ENCODE data around the gene MGST3. TPM values are rescaled to one million over a fixed set of nuclear protein-coding genes. Genes with fewer than 3 reads are reported as not detected.

MGST3 gene
- total RNA-seq, 4 donors from 2014 or later, result 202 to 257 (median 232) TPM

GRCh38 chr1:165632152-165632469, 1.1 kb downstream of the MGST3 start:
- intact Hi-C loops (cut with DNase I), result loop anchor here (5.0 kb wide), 3 partner anchors 35 to 135 kb away; partner anchors contain the start of genes ALDH9A1 and TMCO1

GRCh38 chr1:165632491-165632890, 1.5 kb downstream of the MGST3 start:
- peak overlapping the region; percentile 91 to 95 (median 92) for H3K27ac ChIP-seq (replicated peaks in 1 of 4)
- WGBS, result 13% methylated on average over 7 of the region's 7 CpGs
- H3K9me3 ChIP-seq, result no peaks in the 10 kb centered on the region
- no peak for DNase-seq (ENCODE audit: extremely low spot score)
- TF ChIP-seq POLR2A (IDR thresholded peaks at IDR 0.05; ENCODE audit: low read depth), result no peak
- no peak for TF ChIP-seq CTCF (IDR thresholded peaks at IDR 0.05)
- TF ChIP-seq POLR2AphosphoS5 (IDR thresholded peaks at IDR 0.05), result no peak
- TF ChIP-seq EP300 (IDR thresholded peaks at IDR 0.05), result no peak
- intact Hi-C loops (cut with DNase I), result loop anchor here (5.0 kb wide), 3 partner anchors 35 to 135 kb away; partner anchors contain the start of genes ALDH9A1 and TMCO1
- H3K4me1 ChIP-seq, result peaks cover 51 to 64% (median 61%) of the 10 kb centered on the region in 4 donors
- H3K27me3 ChIP-seq, result no peaks in the 10 kb centered on the region
- peaks cover 0 to 16% (median 0%) of the 10 kb centered on the region in 4 donors for H3K36me3 ChIP-seq
- peak overlapping the region; percentile 65 to 88 (median 86) for H3K4me3 ChIP-seq

More at GRCh38 chr1:165632152-165632469, 1.1 kb downstream of the MGST3 start:
- 19% methylated on average over 5 of the region's 5 CpGs for WGBS
- peak overlapping the region; percentile 65 to 88 (median 86) for H3K4me3 ChIP-seq
- H3K27me3 ChIP-seq, result no peaks in the 10 kb centered on the region
- peak overlapping the region; percentile 91 to 95 (median 92) for H3K27ac ChIP-seq (replicated peaks in 1 of 4)
- H3K36me3 ChIP-seq, result peaks cover 0 to 16% (median 0%) of the 10 kb centered on the region in 4 donors
- H3K9me3 ChIP-seq, result no peaks in the 10 kb centered on the region
- H3K4me1 ChIP-seq, result peaks cover 48 to 60% (median 57%) of the 10 kb centered on the region in 4 donors
- DNase-seq (ENCODE audit: extremely low spot score), result no peak
- TF ChIP-seq CTCF (IDR thresholded peaks at IDR 0.05) (no peak), POLR2AphosphoS5 (IDR thresholded peaks at IDR 0.05) (peak in 1 of 2 donors; percentile 0)

- DNase-seq (ENCODE audit: extremely low spot score), result no peak
- WGBS, result 37% methylated on average over 3 of the region's 3 CpGs
- TF ChIP-seq EP300 (IDR thresholded peaks at IDR 0.05) (no peak), POLR2AphosphoS5 (IDR thresholded peaks at IDR 0.05) (no peak), POLR2A (IDR thresholded peaks at IDR 0.05; ENCODE audit: low read depth) (no peak), CTCF (IDR thresholded peaks at IDR 0.05) (no peak)
- peaks cover 0 to 16% (median 2%) of the 10 kb centered on the region in 4 donors for H3K36me3 ChIP-seq
- H3K4me3 ChIP-seq, result peak overlapping the region in 1 of 4 donors; percentile 87
- peak overlapping the region in 2 of 4 donors; percentile 91 to 95 for H3K27ac ChIP-seq (replicated peaks in 1 of 4)
- no peaks in the 10 kb centered on the region for H3K27me3 ChIP-seq
- no peaks in the 10 kb centered on the region for H3K9me3 ChIP-seq
- peaks cover 63 to 74% (median 72%) of the 10 kb centered on the region in 4 donors for H3K4me1 ChIP-seq
- intact Hi-C loops (cut with DNase I), result loop anchor here (5.0 kb wide), 3 partner anchors 36 to 134 kb away; partner anchors contain the start of genes ALDH9A1 and TMCO1
Measured at GRCh38 chr1:165633614-165634013, 2.6 kb downstream of the MGST3 start.

GRCh38 chr1:165634154-165634921, 3.3 kb downstream of the MGST3 start:
- Histone ChIP-seq H3K9me3 (no peaks in the 10 kb centered on the region), H3K27me3 (no peaks in the 10 kb centered on the region), H3K27ac (replicated peaks in 1 of 4) (peak overlapping the region in 1 of 4 donors; percentile 45), H3K36me3 (peaks cover 0 to 21% (median 4%) of the 10 kb centered on the region in 4 donors), H3K4me3 (no peak overlapping the region), H3K4me1 (peaks cover 69 to 80% (median 77%) of the 10 kb centered on the region in 4 donors)
- WGBS, result 83% methylated on average over 6 of the region's 6 CpGs
- TF ChIP-seq EP300 (IDR thresholded peaks at IDR 0.05), result no peak
- TF ChIP-seq POLR2AphosphoS5 (IDR thresholded peaks at IDR 0.05), result no peak
- no peak for TF ChIP-seq POLR2A (IDR thresholded peaks at IDR 0.05; ENCODE audit: low read depth)
- intact Hi-C loops (cut with DNase I), result loop anchor here (5.0 kb wide), 3 partner anchors 37 to 133 kb away; partner anchors contain the start of genes ALDH9A1 and TMCO1
- DNase-seq (ENCODE audit: extremely low spot score), result no peak

GRCh38 chr1:165635329-165635728, 4.3 kb downstream of the MGST3 start:
- peak overlapping the region in 1 of 4 donors; percentile 45 for H3K27ac ChIP-seq (replicated peaks in 1 of 4)
- TF ChIP-seq CTCF (IDR thresholded peaks at IDR 0.05) (no peak), POLR2A (IDR thresholded peaks at IDR 0.05; ENCODE audit: low read depth) (no peak)
- intact Hi-C loops (cut with DNase I), result no loop called here
- DNase-seq (ENCODE audit: extremely low spot score), result no peak
- WGBS, result 64% methylated on average over 2 of the region's 2 CpGs
- H3K4me1 ChIP-seq, result peaks cover 72 to 83% (median 80%) of the 10 kb centered on the region in 4 donors
- peaks cover 0 to 24% (median 7%) of the 10 kb centered on the region in 4 donors for H3K36me3 ChIP-seq
- no peak overlapping the region for H3K4me3 ChIP-seq
- H3K27me3 ChIP-seq, result no peaks in the 10 kb centered on the region
- H3K9me3 ChIP-seq, result no peaks in the 10 kb centered on the region
